Endothelial cell (in vitro differentiated cells): ENCODE measurements around the gene HES4. TPM values are rescaled to one million over a fixed set of nuclear protein-coding genes. Genes with fewer than 3 reads are reported as not detected.
"Not testable (repeated sequence)": the region's sequence is repeated elsewhere in the genome, so short reads cannot be mapped to it uniquely, and the experiment has no call there.

Source experiments
- DNase-seq: peaks from one replicate; pipeline ENCODE4 v3.0.0; 2021; ENCODE audit warnings: low spot score
- H3K27ac Mint-ChIP-seq: one replicate; pipeline ENCODE4 v1.8.0; 2021; ENCODE audit warnings: mixed read lengths, inconsistent platforms; ENCODE audit not compliant: unreplicated experiment
- H3K27me3 Mint-ChIP-seq: one replicate; pipeline ENCODE4 v1.8.0; 2021; ENCODE audit warnings: mild to moderate bottlenecking, moderate library complexity, mixed read lengths, inconsistent platforms; ENCODE audit not compliant: unreplicated experiment
- H3K36me3 Mint-ChIP-seq: one replicate; pipeline ENCODE4 v1.8.0; 2021; ENCODE audit warnings: mild to moderate bottlenecking, low read depth, mixed read lengths, inconsistent platforms; ENCODE audit not compliant: unreplicated experiment
- H3K4me1 Mint-ChIP-seq: one replicate; pipeline ENCODE4 v1.8.0; 2021; ENCODE audit warnings: mild to moderate bottlenecking, mixed read lengths, inconsistent platforms; ENCODE audit not compliant: unreplicated experiment
- H3K4me3 Mint-ChIP-seq: one replicate; pipeline ENCODE4 v1.8.0; 2021; ENCODE audit warnings: mild to moderate bottlenecking, mixed read lengths, inconsistent platforms; ENCODE audit not compliant: unreplicated experiment
- H3K9me3 Mint-ChIP-seq: one replicate; pipeline ENCODE4 v1.8.0; 2021; ENCODE audit warnings: mixed read lengths, inconsistent platforms; ENCODE audit not compliant: unreplicated experiment
- CTCF ChIP-seq: fragments of 200-600 bp; sonication (generic); IDR thresholded peaks from one replicate; pipeline ENCODE4 v1.5.0; 2021; ENCODE audit warnings: antibody characterized with exemption; ENCODE audit not compliant: unreplicated experiment
- total RNA-seq: library from RNA; stranded (reverse); fragmentation: NEBNext Ultra II Directional; extraction: Animal tissue kit (Norgen Biotek cat#: 25700); gene quantifications from one replicate; pipeline ENCODE4 v1.2.1, GENCODE V29; 2021; ENCODE audit not compliant: unreplicated experiment

The HES4 gene
- total RNA-seq, 1 donor from 2014 or later: 144 TPM

- H3K9me3 Mint-ChIP-seq: no peaks in the 10 kb centered on the region
- no peak for DNase-seq
- H3K27ac Mint-ChIP-seq: no peak overlapping the region
- TF ChIP-seq CTCF: no peak
- no peak overlapping the region for H3K4me3 Mint-ChIP-seq
- no peaks in the 10 kb centered on the region for H3K36me3 Mint-ChIP-seq
- H3K27me3 Mint-ChIP-seq: peaks cover 6% of the 10 kb centered on the region
- H3K4me1 Mint-ChIP-seq: peaks cover 10% of the 10 kb centered on the region
These were observed 15.1 kb upstream of the HES4 start for GRCh38 chr1:1014799-1015681.

GRCh38 chr1:1013922-1014648, 14.2 kb upstream of the HES4 start:
- Mint-ChIP-seq H3K27me3 (peaks cover 6% of the 10 kb centered on the region), H3K9me3 (no peaks in the 10 kb centered on the region), H3K4me3 (peak overlapping the region; percentile 91), H3K27ac (no peak overlapping the region), H3K36me3 (no peaks in the 10 kb centered on the region), H3K4me1 (peaks cover 10% of the 10 kb centered on the region)
- DNase-seq: no peak
- TF ChIP-seq CTCF: no peak

GRCh38 chr1:1013105-1013921, 13.4 kb upstream of the HES4 start, which contains the start of gene ISG15:
ISG15 (plus strand) TSS chr1:1013497; CDS start chr1:1013574, 77 bp downstream.
- Mint-ChIP-seq H3K4me1 (peaks cover 10% of the 10 kb centered on the region), H3K36me3 (no peaks in the 10 kb centered on the region), H3K9me3 (no peaks in the 10 kb centered on the region), H3K27me3 (peaks cover 6% of the 10 kb centered on the region), H3K27ac (peak within 1 kb of the TSS; percentile 89), H3K4me3 (peak within 1 kb of the TSS; percentile 91)
- peak; percentile 82 for DNase-seq
- no peak for TF ChIP-seq CTCF

GRCh38 chr1:1012736-1013104, 12.8 kb upstream of the HES4 start:
- H3K27me3 Mint-ChIP-seq, H3K9me3 Mint-ChIP-seq, H3K36me3 Mint-ChIP-seq, DNase-seq, H3K4me1 Mint-ChIP-seq: not testable (repeated sequence)
- H3K4me3 Mint-ChIP-seq: peak overlapping the region; percentile 91
- peak overlapping the region; percentile 89 for H3K27ac Mint-ChIP-seq

- no peak overlapping the region for H3K27ac Mint-ChIP-seq
- H3K27me3 Mint-ChIP-seq: peaks cover 4% of the 10 kb centered on the region
- DNase-seq: no peak
- no peak overlapping the region for H3K4me3 Mint-ChIP-seq
- no peaks in the 10 kb centered on the region for H3K36me3 Mint-ChIP-seq
- no peaks in the 10 kb centered on the region for H3K9me3 Mint-ChIP-seq
- no peak for TF ChIP-seq CTCF
- peaks cover 10% of the 10 kb centered on the region for H3K4me1 Mint-ChIP-seq
These were observed 11.6 kb upstream of the HES4 start for GRCh38 chr1:1011396-1011949.

- peaks cover 18% of the 10 kb centered on the region for H3K4me1 Mint-ChIP-seq
- not testable (repeated sequence) for H3K9me3 Mint-ChIP-seq, H3K36me3 Mint-ChIP-seq, H3K27ac Mint-ChIP-seq, H3K27me3 Mint-ChIP-seq, DNase-seq, H3K4me3 Mint-ChIP-seq
These were observed 10.2 kb upstream of the HES4 start for GRCh38 chr1:1010131-1010530.
